Myometrial cell (primary cell): ENCODE measurements around the gene LYZ. TPM values are rescaled to one million over a fixed set of nuclear protein-coding genes. Genes with fewer than 3 reads are reported as not detected.

ENCODE experiments used
- total RNA-seq: library from RNA; depleted of rRNA; stranded (reverse); fragments of >200 nt; gene quantifications from 2 replicates; pipeline ENCODE4 v1.2.3, GENCODE V29; 2015

LYZ gene
- not detected in 2 replicates for total RNA-seq

DNA sequence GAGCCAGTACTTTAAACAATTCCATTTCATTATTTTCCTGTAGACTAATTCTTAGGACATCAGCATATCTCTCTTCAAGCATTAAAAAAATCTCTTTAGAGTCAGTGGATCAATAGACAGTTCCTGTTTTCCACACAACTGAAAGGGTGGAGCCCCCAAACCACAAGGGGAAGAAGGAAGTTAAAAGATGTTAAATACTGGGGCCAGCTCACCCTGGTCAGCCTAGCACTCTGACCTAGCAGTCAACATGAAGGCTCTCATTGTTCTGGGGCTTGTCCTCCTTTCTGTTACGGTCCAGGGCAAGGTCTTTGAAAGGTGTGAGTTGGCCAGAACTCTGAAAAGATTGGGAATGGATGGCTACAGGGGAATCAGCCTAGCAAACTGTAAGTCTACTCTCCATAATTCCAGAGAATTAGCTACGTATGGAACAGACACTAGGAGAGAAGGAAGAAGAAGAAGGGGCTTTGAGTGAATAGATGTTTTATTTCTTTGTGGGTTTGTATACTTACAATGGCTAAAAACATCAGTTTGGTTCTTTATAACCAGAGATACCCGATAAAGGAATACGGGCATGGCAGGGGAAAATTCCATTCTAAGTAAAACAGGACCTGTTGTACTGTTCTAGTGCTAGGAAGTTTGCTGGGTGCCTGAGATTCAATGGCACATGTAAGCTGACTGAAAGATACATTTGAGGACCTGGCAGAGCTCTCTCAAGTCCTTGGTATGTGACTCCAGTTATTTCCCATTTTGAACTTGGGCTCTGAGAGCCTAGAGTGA, at the start of gene LYZ:
Gene LYZ (plus strand): TSS at position 220 of the 777 bp plus-strand sequence. CDS start 28 bp downstream, at position 248.

DNA sequence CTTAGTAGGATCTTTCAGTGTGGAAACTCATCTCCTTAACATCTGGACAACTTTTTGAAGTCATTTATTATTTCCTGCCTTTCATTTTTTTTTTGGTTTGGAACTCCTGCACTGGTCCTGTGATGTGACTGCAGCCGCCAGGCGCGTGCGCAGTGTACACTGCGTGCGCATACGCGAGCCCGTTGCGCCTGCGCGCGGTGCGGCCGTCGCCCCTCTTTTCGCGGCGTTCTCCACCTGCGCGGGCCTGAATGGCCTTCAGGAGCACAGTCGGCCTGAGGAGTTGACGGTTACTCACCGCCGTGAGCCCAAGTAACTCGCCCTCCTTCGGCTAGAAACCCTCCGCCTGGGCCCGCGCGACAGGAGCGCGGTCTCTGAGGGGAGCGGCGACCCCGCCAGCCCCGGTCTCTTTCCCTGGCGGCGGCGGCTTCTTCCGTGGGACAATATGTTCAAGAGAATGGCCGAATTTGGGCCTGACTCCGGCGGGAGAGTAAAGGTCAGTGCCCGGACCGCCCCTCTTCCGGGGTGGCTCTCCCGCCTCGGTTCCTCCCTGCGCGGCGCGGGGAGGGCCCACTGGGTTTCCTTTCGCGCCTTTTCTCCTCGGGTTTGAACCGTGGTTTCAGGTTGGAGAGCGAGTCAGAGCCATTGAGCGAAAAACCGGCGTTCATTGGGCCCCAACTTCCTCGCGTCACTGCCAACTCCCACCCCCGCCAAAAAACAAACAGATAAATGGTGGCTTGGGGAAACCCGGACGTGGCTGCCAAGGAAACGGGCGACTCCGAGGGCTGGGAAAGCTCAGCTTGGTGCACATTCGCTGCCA, 11.6 kb downstream of the LYZ start, which contains the start of gene YEATS4:
Gene YEATS4 (plus strand): TSS at position 213 of the 817 bp plus-strand sequence. CDS start 230 bp downstream, at position 443.

Other genes with a start within 250 kb of the LYZ start
- 30.6 and 31.5 TPM in 2 replicates for gene CPSF6, start 108.8 kb upstream of the LYZ start, total RNA-seq
- 10.7 and 21.8 TPM in 2 replicates for gene YEATS4, start 11.4 kb downstream of the LYZ start, total RNA-seq
- 23.6 and 25.0 TPM in 2 replicates for gene FRS2, start 122.0 kb downstream of the LYZ start, total RNA-seq
- gene CCT2, start 237.1 kb downstream of the LYZ start, total RNA-seq: 205 and 242 TPM in 2 replicates